T-helper 17 cell (primary cell): ENCODE results near the gene YPEL1. TPM values are rescaled to one million over a fixed set of nuclear protein-coding genes. Genes with fewer than 3 reads are reported as not detected.
A peak's percentile ranks its signal among the peaks of the same experiment; 100 is the strongest.
"Not testable (repeated sequence)": the region's sequence is repeated elsewhere in the genome, so short reads cannot be mapped to it uniquely, and the experiment has no call there.

Source experiments
- ATAC-seq: fragments of 150-1000 bp; cut with Tn5 transposase; 2 replicates; pipeline ENCODE4 v1.10.0; 2021; ENCODE audit warnings: mild to moderate bottlenecking, moderate library complexity
- DNase-seq, 3 donors: peaks; one replicate each; pipeline versions ENCODE4 v3.0.0 to v3.0.0-alpha.2; 2020 to 2021
- H3K9me3 ChIP-seq: one replicate; pipeline ENCODE4 v1.7.0; 2013; ENCODE audit warnings: low read length, mild to moderate bottlenecking; ENCODE audit not compliant: control insufficient read depth, poor library complexity, severe bottlenecking
- H3K27ac Mint-ChIP-seq: one replicate; pipeline ENCODE4 v1.8.0; 2022; ENCODE audit warnings: mild to moderate bottlenecking, moderate library complexity, mixed read lengths
- H3K27me3 Mint-ChIP-seq: one replicate; pipeline ENCODE4 v1.8.0; 2022; ENCODE audit warnings: mixed read lengths
- H3K36me3 Mint-ChIP-seq: one replicate; pipeline ENCODE4 v1.8.0; 2022; ENCODE audit warnings: low read depth, mixed read lengths
- H3K4me1 Mint-ChIP-seq: one replicate; pipeline ENCODE4 v1.8.0; 2022; ENCODE audit warnings: mild to moderate bottlenecking, mixed read lengths
- H3K4me3 Mint-ChIP-seq: one replicate; pipeline ENCODE4 v1.8.0; 2022; ENCODE audit warnings: mild to moderate bottlenecking, moderate library complexity, mixed read lengths
- total RNA-seq, 4 donors: library from RNA in 2 of 4; stranded (reverse) in 2 of 4; gene quantifications; one replicate each; pipeline ENCODE4 v1.2.3 and lab custom pipeline; 2022 to 2026

The YPEL1 gene
- total RNA-seq, 2 donors from 2014 or later = 3.5 to 4.6 TPM

DNA sequence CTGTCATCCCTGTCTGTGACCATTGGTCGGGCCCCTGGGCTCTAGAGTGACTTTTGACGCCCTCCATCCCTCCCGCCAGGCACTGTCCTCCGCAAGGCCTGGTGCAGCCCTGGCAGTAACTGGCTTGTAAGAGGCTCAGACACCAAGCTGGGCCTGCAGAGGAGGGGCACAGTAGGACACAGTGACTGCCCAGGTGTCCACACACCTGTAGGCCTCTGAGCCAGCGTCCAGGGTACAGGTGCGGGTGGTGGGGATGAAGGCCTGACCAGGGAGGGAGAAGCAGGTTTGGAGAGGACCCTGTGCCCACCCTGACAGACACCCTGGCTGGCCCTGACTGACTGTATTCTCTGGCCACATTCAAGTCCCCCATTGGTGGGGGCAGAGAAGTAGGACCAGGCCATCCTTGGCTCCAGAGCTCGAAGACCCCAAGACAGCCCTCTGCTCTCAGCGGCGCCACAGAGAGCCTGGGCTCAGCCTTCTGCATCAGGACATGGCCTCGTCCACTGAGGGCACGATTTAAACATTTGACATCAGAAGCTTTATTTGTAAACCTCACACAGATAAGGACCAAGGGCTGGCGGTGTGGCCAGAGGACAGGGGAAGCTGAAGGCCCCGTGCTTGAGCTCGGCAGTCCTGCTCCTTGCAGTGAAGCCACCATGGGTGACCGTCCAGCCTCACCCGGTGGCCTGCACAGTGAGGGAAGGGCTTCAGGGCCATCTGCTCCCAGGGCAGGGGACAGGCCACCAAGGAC lies 38.4 kb downstream of the YPEL1 start:
- H3K27ac Mint-ChIP-seq = peak overlapping the region; percentile 45
- no peaks in the 10 kb centered on the region for H3K27me3 Mint-ChIP-seq
- H3K4me1 Mint-ChIP-seq = peaks cover 3% of the 10 kb centered on the region
- H3K4me3 Mint-ChIP-seq = no peak overlapping the region
- DNase-seq = no peak
- H3K36me3 Mint-ChIP-seq = peaks cover 5% of the 10 kb centered on the region
- ATAC-seq = no peak
- H3K9me3 ChIP-seq = no peaks in the 10 kb centered on the region

- Mint-ChIP-seq H3K4me1 (peaks cover 3% of the 10 kb centered on the region), H3K36me3 (peaks cover 8% of the 10 kb centered on the region), H3K4me3 (no peak overlapping the region), H3K27ac (peak overlapping the region; percentile 34), H3K27me3 (no peaks in the 10 kb centered on the region)
- DNase-seq (no peak), ATAC-seq (no peak)
- H3K9me3 ChIP-seq = no peaks in the 10 kb centered on the region
Observed at GRCh38 chr22:21696115-21696514, 39.5 kb downstream of the YPEL1 start.

DNA sequence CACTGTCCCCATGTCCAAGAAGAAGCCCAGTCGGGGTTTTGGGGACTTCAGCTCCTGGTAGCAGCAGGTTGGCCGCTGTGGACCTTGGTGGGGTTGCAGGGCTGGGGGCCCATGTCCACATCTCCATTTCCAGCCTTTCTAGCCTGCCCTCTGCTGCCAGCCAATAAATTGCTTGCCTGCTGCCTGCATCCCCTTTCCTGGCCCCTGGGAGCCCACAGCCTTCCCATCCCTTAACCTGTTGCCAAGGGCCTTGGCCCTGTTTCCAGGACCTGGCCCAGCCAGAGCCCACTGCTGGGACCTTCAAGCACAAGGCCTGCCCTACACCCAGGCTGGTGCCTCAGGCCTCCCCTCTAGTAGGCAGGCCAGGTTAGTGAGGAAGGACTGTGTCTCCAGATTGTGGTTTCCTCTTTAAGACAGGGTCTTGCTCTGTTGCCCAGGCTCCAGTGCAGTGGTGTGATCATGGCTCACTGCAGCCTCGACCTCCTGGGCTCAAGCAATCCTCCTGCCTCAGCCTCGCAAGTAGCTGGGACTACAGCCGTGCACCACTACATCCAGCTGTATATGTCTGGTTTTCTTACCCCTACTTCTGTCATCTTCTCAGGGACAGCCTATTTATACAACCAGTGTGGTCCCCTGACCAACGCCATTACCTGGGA lies 40.0 kb downstream of the YPEL1 start:
- Mint-ChIP-seq H3K4me1 (peaks cover 4% of the 10 kb centered on the region), H3K4me3 (no peak overlapping the region), H3K27ac (peak overlapping the region; percentile 34), H3K36me3 (peaks cover 8% of the 10 kb centered on the region), H3K27me3 (no peaks in the 10 kb centered on the region)
- no peaks in the 10 kb centered on the region for H3K9me3 ChIP-seq
- DNase-seq (no peak), ATAC-seq (no peak)

- DNase-seq (no peak), ATAC-seq (no peak)
- no peaks in the 10 kb centered on the region for H3K9me3 ChIP-seq
- no peaks in the 10 kb centered on the region for H3K27me3 Mint-ChIP-seq
- H3K36me3 Mint-ChIP-seq = peaks cover 8% of the 10 kb centered on the region
- H3K27ac Mint-ChIP-seq = peak overlapping the region; percentile 34
- peaks cover 6% of the 10 kb centered on the region for H3K4me1 Mint-ChIP-seq
- H3K4me3 Mint-ChIP-seq = no peak overlapping the region
Observed at GRCh38 chr22:21694795-21695429, 40.7 kb downstream of the YPEL1 start.

DNA sequence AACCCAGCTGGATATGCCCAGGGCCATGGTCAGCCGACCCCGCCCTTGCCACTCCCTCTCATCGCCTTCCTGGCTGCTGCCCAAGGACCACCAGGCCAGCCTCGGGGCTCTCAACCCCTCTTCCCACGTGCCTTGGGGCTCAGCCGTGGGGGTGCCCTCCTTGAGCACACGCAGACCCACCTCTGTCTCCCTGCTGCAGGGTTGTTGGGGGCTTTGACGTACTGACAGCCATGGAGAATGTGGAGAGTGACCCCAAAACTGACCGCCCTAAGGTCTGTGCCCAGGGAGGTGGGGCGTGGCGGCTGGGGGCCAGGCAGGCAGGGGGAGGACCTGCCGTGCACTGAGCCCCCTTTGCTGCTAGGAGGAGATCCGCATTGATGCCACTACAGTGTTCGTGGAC lies 41.2 kb downstream of the YPEL1 start:
- H3K4me3 Mint-ChIP-seq = no peak overlapping the region
- H3K27ac Mint-ChIP-seq = no peak overlapping the region
- no peaks in the 10 kb centered on the region for H3K9me3 ChIP-seq
- no peak for ATAC-seq
- H3K4me1 Mint-ChIP-seq = peaks cover 6% of the 10 kb centered on the region
- DNase-seq = no peak
- peaks cover 8% of the 10 kb centered on the region for H3K36me3 Mint-ChIP-seq
- no peaks in the 10 kb centered on the region for H3K27me3 Mint-ChIP-seq

DNA sequence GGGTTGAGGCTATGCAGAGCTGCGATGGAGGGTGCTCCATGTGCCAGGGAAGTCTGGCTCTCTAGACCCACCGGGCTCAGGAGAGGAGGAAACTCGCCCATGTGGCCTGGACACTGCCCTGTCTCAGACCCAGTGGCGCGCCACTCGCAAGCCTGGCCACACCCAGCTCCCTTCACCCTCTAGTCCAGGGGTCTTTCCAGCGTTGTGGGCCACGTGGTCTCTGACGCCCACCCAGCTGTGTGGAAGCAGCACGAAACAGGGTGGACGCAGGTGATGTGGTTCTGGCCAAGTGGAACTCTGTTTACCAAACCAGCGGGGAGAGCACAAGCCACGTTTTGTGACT lies 41.6 kb downstream of the YPEL1 start:
- peaks cover 6% of the 10 kb centered on the region for H3K4me1 Mint-ChIP-seq
- H3K4me3 Mint-ChIP-seq = no peak overlapping the region
- no peaks in the 10 kb centered on the region for H3K9me3 ChIP-seq
- no peak for DNase-seq
- peaks cover 8% of the 10 kb centered on the region for H3K36me3 Mint-ChIP-seq
- ATAC-seq = no peak
- H3K27me3 Mint-ChIP-seq = no peaks in the 10 kb centered on the region
- no peak overlapping the region for H3K27ac Mint-ChIP-seq

- ATAC-seq = no peak
- peaks cover 6% of the 10 kb centered on the region for H3K4me1 Mint-ChIP-seq
- no peak overlapping the region for H3K27ac Mint-ChIP-seq
Observed at GRCh38 chr22:21693333-21693998, 42.1 kb downstream of the YPEL1 start.

GRCh38 chr22:21692856-21693255 lies 42.7 kb downstream of the YPEL1 start:
- not testable (repeated sequence) for H3K9me3 ChIP-seq, H3K4me3 Mint-ChIP-seq, H3K36me3 Mint-ChIP-seq, ATAC-seq, DNase-seq, H3K4me1 Mint-ChIP-seq, H3K27ac Mint-ChIP-seq, H3K27me3 Mint-ChIP-seq

More at GRCh38 chr22:21693333-21693998, 42.1 kb downstream of the YPEL1 start:
- no peak for DNase-seq
- Mint-ChIP-seq H3K4me3 (no peak overlapping the region), H3K27me3 (no peaks in the 10 kb centered on the region), H3K36me3 (peaks cover 8% of the 10 kb centered on the region)
- no peaks in the 10 kb centered on the region for H3K9me3 ChIP-seq

DNA sequence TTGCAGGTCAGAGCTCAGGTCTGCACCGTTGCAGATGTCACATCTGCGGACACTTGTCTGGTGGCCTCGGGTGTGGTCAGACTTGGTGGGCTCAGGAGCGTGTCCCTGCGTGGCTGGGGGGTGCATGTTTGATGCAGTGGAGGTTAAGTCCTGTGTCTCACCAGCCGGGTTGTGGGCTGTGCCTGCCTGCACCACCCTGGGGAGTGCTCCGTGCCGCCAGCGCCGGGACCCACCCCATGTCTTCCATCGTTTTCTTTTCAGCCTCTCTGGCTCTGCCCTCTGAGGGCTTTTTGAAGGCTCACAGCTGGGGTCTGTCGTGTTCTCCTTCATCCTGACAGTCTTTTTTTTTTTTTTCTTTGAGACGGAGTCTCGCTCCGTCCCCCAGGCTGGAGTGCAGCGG lies 43.8 kb downstream of the YPEL1 start:
- H3K27ac Mint-ChIP-seq = no peak overlapping the region
- H3K27me3 Mint-ChIP-seq = no peaks in the 10 kb centered on the region
- H3K9me3 ChIP-seq = no peaks in the 10 kb centered on the region
- DNase-seq (no peak), ATAC-seq (no peak)
- H3K36me3 Mint-ChIP-seq = peaks cover 6% of the 10 kb centered on the region
- H3K4me1 Mint-ChIP-seq = peaks cover 6% of the 10 kb centered on the region
- H3K4me3 Mint-ChIP-seq = no peak overlapping the region

DNA sequence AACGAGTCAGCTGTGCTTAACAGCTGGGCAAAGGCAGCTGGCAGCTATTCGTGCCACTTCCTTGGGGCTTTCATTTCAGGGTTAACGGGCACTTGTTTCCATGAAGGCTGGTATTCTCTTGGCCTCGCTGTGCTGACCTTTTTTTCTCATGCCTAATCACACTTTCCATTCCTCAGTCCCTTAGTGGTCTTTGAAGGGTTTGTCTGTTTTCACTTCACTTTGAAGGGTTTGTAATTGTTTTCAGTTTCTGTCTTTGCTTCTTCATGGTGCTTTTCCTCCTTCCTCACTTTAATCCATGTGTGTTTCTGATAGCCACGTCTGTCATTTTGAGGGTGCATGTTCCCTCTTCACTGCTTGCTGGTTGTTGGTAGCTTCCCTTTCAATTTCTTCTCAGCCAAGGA lies 45.2 kb downstream of the YPEL1 start:
- no peaks in the 10 kb centered on the region for H3K27me3 Mint-ChIP-seq
- H3K9me3 ChIP-seq = no peaks in the 10 kb centered on the region
- peaks cover 3% of the 10 kb centered on the region for H3K36me3 Mint-ChIP-seq
- H3K27ac Mint-ChIP-seq = peak overlapping the region; percentile 60
- H3K4me3 Mint-ChIP-seq = no peak overlapping the region
- ATAC-seq (no peak), DNase-seq (no peak)
- H3K4me1 Mint-ChIP-seq = peaks cover 2% of the 10 kb centered on the region

DNA sequence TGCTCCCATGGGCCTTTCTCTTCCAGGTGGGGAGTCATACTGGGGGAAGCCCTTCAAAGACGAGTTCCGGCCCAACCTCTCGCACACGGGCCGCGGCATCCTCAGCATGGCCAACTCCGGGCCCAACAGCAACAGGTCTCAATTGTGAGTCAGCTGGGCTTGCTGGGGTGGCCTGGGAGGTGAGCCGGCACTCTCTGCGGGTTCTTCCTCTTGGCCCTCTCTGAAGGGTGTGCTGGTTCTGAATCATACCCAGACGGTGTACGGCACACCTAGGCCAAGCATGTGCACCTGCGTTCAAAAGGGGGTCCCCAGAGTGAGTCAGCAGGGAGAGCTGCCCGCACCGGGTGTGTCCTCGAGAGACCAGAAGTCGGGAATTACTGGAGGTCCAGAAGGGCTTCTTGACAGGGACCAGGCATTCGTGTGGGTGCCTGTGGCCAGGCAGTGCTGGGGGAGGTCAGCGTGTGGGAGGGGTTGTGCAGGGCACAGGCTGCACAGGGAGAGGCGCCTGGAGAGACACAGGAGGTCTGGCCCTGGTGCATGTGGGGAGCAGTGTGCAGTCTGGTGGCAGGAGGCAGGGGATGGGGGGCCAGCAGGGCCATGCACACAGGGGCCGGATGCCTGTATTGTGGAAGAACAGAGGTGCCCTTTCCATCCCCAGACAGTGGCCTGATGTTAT lies 46.8 kb downstream of the YPEL1 start:
- peaks cover 2% of the 10 kb centered on the region for H3K4me1 Mint-ChIP-seq
- H3K27me3 Mint-ChIP-seq = no peaks in the 10 kb centered on the region
- H3K9me3 ChIP-seq = no peaks in the 10 kb centered on the region
- H3K36me3 Mint-ChIP-seq = peaks cover 6% of the 10 kb centered on the region
- no peak overlapping the region for H3K27ac Mint-ChIP-seq
- no peak overlapping the region for H3K4me3 Mint-ChIP-seq
- DNase-seq (no peak), ATAC-seq (no peak)

DNA sequence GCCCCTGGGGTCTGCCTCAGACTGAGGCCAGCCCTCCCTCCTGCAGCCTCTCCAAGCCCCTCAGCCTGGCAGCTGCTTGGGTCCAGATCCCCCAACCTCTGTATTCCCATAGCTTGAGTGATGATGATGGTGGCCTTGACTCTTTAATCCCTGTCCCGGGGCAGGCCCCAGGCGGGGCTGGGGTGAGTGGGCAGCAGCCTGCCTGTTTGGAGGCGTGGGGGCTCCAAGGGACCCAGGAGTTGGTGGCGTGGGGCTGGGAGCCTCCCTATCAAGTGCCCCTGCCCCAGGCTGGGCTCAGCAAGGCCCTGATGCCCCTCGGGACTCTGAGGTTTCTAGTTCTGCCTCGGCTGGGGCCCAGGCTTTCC lies 47.3 kb downstream of the YPEL1 start:
- Mint-ChIP-seq H3K27ac (no peak overlapping the region), H3K36me3 (peaks cover 8% of the 10 kb centered on the region), H3K4me3 (no peak overlapping the region), H3K4me1 (peaks cover 2% of the 10 kb centered on the region), H3K27me3 (no peaks in the 10 kb centered on the region)
- no peaks in the 10 kb centered on the region for H3K9me3 ChIP-seq
- DNase-seq = no peak
- ATAC-seq = no peak

DNA sequence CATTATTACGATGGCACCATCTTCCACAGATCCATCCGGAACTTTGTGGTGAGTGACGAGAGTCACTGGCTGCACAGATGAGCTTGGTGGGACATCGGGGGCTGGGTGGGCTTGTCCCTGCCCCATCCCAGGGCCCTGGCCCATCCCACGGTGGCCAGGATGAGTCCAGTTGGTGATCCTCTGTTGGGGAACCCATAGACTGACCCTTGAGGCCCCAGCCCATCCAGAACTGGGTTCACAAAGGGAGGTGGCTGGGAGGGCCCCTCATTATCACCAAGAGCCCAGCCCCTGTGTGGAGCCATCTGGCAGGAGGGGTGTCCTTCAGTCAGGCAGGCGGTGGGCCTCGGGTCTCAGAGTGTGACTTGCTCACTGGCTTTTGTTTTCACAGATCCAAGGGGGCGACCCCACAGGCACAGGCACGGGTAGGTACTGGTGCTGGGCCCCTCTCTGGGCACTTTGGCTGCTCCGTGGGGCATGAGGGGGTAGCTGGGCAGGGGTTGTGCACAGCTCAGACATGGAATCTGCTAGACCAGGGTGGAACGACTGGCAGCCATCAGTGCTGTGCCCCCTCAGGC lies 47.8 kb downstream of the YPEL1 start:
- no peak for ATAC-seq
- H3K9me3 ChIP-seq = no peaks in the 10 kb centered on the region
- Mint-ChIP-seq H3K4me3 (no peak overlapping the region), H3K27me3 (no peaks in the 10 kb centered on the region), H3K27ac (no peak overlapping the region), H3K4me1 (peaks cover 2% of the 10 kb centered on the region), H3K36me3 (peaks cover 8% of the 10 kb centered on the region)
- no peak for DNase-seq
